OCI-LY1 (cell line): ENCODE data around the gene STK38L.

ENCODE experiments used
- H2AFZ ChIP-seq: fragments of 200-600 bp; sonication (generic), shearing (Covaris generic); 2 replicates; pipeline ENCODE4 v1.6.0; 2014; ENCODE audit warnings: antibody characterized with exemption, mild to moderate bottlenecking, low read length
- H3F3A ChIP-seq: fragments of 200-600 bp; sonication (generic), shearing (Covaris generic); 2 replicates; pipeline ENCODE4 v1.6.0; 2014; ENCODE audit warnings: mild to moderate bottlenecking, antibody characterized with exemption, low read length, moderate library complexity; ENCODE audit not compliant: insufficient read depth
- H3K27ac ChIP-seq: fragments of 200-600 bp; sonication (generic); 2 replicates; pipeline ENCODE4 v1.5.1; 2014; ENCODE audit warnings: low read length, mixed run types, mild to moderate bottlenecking, low read depth; ENCODE audit not compliant: poor library complexity, severe bottlenecking
- H3K27me3 ChIP-seq: fragments of 200-600 bp; sonication (generic); 2 replicates; pipeline ENCODE4 v1.6.0; 2014; ENCODE audit warnings: antibody characterized with exemption, mild to moderate bottlenecking, low read length, moderate library complexity; ENCODE audit not compliant: insufficient read depth
- H3K36me3 ChIP-seq: fragments of 200-600 bp; sonication (generic); 2 replicates; pipeline ENCODE4 v1.6.1; 2014; ENCODE audit warnings: mild to moderate bottlenecking, antibody characterized with exemption, low read length, moderate library complexity, mixed read lengths; ENCODE audit not compliant: insufficient read depth
- H3K4me1 ChIP-seq: fragments of 200-600 bp; sonication (generic); 2 replicates; pipeline ENCODE4 v1.5.1; 2014; ENCODE audit warnings: mild to moderate bottlenecking, low read length, moderate library complexity; ENCODE audit not compliant: insufficient read depth, severe bottlenecking
- H3K4me2 ChIP-seq: fragments of 200-600 bp; sonication (generic), shearing (Covaris generic); 2 replicates; pipeline ENCODE4 v1.6.1; 2014; ENCODE audit warnings: low read length
- H3K4me3 ChIP-seq: fragments of 200-600 bp; sonication (generic); 2 replicates; pipeline ENCODE4 v1.5.1; 2014; ENCODE audit warnings: low read length, low read depth, mild to moderate bottlenecking, mixed read lengths; ENCODE audit not compliant: poor library complexity, severe bottlenecking
- H3K79me2 ChIP-seq: fragments of 200-600 bp; shearing (Covaris generic); 2 replicates; pipeline ENCODE4 v1.6.1; 2016; ENCODE audit warnings: mixed run types, low read length, mixed read lengths; ENCODE audit not compliant: insufficient read depth
- H3K9ac ChIP-seq: fragments of 200-600 bp; sonication (generic), shearing (Covaris generic); 2 replicates; pipeline ENCODE4 v1.6.1; 2014; ENCODE audit warnings: mild to moderate bottlenecking, low read length, mixed read lengths
- H3K9me2 ChIP-seq: fragments of 200-600 bp; sonication (generic), shearing (Covaris generic); 2 replicates; pipeline ENCODE4 v1.6.1; 2014; ENCODE audit warnings: low read depth, mild to moderate bottlenecking, low read length, mixed read lengths
- H3K9me3 ChIP-seq: fragments of 200-600 bp; shearing (Covaris generic); 2 replicates; pipeline ENCODE4 v1.6.1; 2014; ENCODE audit warnings: low read length, mixed read lengths
- H4K20me1 ChIP-seq: fragments of 200-600 bp; sonication (generic), shearing (Covaris generic); 2 replicates; pipeline ENCODE4 v1.6.0; 2016; ENCODE audit warnings: mild to moderate bottlenecking, low read length; ENCODE audit not compliant: insufficient read depth
- EZH2 ChIP-seq: fragments of 200-600 bp; sonication (generic), shearing (Covaris generic); IDR thresholded peaks from 2 replicates; pipeline ENCODE4 v1.8.0; 2017; ENCODE audit warnings: borderline replicate concordance, mixed run types, mild to moderate bottlenecking, antibody characterized with exemption, low read length, moderate library complexity, mixed read lengths
- TF ChIP-seq, protein P1 (sequence below): fragments of 200-600 bp; sonication (generic), shearing (Covaris generic); IDR thresholded peaks from 2 replicates; pipeline ENCODE4 v1.5.1; 2017; ENCODE audit warnings: mild to moderate bottlenecking, antibody characterized with exemption, low read length, moderate library complexity, mixed read lengths

The STK38L gene

DNA sequence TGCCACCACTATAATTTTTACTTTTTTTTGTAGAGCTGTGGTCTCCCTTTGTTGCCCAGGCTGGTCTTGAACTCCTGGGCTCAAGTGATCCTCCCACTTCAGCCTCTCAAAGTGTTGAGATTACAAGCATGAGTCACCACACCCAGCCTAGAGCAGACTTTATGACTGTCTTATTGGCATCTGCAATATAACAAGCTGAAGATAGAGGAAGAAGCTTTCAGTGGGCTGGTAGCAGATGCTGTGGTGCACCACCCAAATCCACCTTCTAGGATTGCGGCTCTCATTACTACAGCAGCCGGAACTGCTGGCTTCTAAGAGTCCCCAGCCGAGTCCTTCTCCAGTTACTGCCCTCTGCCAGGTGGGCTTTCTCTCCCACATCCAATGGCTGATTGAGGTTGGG is 7.6 kb upstream of the STK38L start:
- Histone ChIP-seq H3K4me1 (peaks cover 11% of the 10 kb centered on the region), H2AFZ (no peak overlapping the region), H3K79me2 (no peaks in the 10 kb centered on the region), H3K9ac (no peak overlapping the region), H3K4me2 (no peak overlapping the region), H3F3A (no peaks in the 10 kb centered on the region), H3K9me2 (no peaks in the 10 kb centered on the region), H3K4me3 (no peak overlapping the region), H3K9me3 (no peaks in the 10 kb centered on the region), H3K36me3 (no peaks in the 10 kb centered on the region), H3K27ac (no peak overlapping the region), H3K27me3 (no peaks in the 10 kb centered on the region), H4K20me1 (no peaks in the 10 kb centered on the region)
- TF ChIP-seq, protein P1, sequence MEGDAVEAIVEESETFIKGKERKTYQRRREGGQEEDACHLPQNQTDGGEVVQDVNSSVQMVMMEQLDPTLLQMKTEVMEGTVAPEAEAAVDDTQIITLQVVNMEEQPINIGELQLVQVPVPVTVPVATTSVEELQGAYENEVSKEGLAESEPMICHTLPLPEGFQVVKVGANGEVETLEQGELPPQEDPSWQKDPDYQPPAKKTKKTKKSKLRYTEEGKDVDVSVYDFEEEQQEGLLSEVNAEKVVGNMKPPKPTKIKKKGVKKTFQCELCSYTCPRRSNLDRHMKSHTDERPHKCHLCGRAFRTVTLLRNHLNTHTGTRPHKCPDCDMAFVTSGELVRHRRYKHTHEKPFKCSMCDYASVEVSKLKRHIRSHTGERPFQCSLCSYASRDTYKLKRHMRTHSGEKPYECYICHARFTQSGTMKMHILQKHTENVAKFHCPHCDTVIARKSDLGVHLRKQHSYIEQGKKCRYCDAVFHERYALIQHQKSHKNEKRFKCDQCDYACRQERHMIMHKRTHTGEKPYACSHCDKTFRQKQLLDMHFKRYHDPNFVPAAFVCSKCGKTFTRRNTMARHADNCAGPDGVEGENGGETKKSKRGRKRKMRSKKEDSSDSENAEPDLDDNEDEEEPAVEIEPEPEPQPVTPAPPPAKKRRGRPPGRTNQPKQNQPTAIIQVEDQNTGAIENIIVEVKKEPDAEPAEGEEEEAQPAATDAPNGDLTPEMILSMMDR: no peak
- TF ChIP-seq EZH2: no peak

DNA sequence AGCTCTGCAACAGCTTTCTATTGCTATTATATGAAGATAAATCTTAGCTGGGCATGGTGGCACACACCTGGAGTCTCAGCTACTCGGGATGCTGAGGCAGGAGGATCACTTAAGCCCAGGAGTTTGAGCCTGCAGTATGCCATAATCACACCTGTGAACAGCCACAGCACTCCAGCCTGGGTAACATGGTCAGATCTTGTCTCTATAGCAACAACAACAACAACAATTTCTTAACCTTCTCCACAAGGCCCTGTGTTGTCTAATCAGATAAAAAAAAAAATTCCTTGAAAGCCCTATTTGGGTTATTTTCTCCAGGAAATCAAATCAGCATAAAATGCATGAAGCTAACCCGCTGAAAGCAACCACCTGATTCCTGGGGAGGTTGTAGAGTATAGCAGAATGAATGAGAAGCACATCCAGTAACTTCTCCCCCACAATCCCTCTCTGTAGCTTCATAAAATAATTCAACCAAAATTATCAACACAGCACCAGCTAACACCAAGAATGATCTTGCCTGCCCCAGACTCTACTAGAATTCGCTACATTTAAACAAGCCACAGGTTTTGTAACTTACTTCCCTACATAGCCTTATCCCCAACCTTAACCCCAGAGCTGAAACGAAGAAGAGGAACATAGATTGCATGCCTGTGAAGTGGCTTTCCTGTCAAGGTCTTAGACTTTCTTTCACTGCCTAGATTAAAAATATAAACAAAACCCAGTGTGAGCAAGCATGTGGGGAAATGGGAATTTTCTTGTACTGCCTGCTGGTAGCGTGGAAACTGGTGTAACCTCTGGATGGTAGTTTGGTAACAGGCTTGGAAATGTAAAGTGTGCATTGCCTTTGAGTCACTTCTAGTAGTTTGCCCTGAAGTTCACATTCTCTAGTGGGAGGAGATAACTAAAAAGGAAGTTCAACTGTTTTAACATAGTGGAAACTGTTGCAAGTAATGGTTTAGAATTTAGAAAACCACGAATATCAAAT is 6.0 kb upstream of the STK38L start:
- Histone ChIP-seq H3K9ac (no peak overlapping the region), H3K27me3 (no peaks in the 10 kb centered on the region), H3K4me2 (peak overlapping the region; percentile 49; the same call in 1 of the 2 replicates), H2AFZ (no peak overlapping the region), H3K4me1 (peaks cover 11% of the 10 kb centered on the region), H3K27ac (no peak overlapping the region), H3K9me2 (no peaks in the 10 kb centered on the region), H3F3A (no peaks in the 10 kb centered on the region), H3K9me3 (no peaks in the 10 kb centered on the region), H3K79me2 (no peaks in the 10 kb centered on the region), H4K20me1 (no peaks in the 10 kb centered on the region), H3K36me3 (no peaks in the 10 kb centered on the region), H3K4me3 (no peak overlapping the region)
- TF ChIP-seq, protein P1: no peak
- TF ChIP-seq EZH2: no peak

DNA sequence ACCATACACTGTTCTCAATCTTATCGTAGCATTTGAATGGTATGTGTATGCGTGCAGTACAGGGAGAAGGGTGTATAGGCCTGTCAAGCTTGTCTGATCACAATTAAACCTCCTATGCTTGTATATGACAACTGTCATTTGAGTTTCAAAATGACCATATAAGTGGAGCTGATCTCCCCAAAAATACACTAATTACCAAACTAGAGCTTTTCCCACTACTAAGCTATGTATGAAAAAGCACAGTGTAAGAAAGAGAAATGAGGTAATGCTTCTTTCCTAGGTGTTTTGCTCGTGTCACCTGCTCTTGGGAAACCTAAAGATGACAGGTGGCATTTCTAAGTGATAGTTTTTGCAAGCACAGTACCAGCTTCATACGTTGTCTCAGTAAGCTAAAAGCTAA is 1.1 kb upstream of the STK38L start:
- no peaks in the 10 kb centered on the region for H3F3A ChIP-seq
- H3K4me2 ChIP-seq: no peak overlapping the region
- peak overlapping the region; percentile 72; the same call in 1 of the 2 replicates for H2AFZ ChIP-seq
- H4K20me1 ChIP-seq: no peaks in the 10 kb centered on the region
- H3K9me3 ChIP-seq: no peaks in the 10 kb centered on the region
- H3K36me3 ChIP-seq: no peaks in the 10 kb centered on the region
- H3K4me3 ChIP-seq: no peak overlapping the region
- H3K27me3 ChIP-seq: no peaks in the 10 kb centered on the region
- no peak overlapping the region for H3K9ac ChIP-seq
- peaks cover 34% of the 10 kb centered on the region for H3K4me1 ChIP-seq
- no peak overlapping the region for H3K27ac ChIP-seq
- TF ChIP-seq, protein P1: no peak
- no peak for TF ChIP-seq EZH2
- H3K9me2 ChIP-seq: no peaks in the 10 kb centered on the region
- H3K79me2 ChIP-seq: peaks cover 12% of the 10 kb centered on the region
